Mesenchymal stem cell (in vitro differentiated cells and primary cell): ENCODE results near the gene FOXP1.

ENCODE experiments used
- DNase-seq: peaks from one replicate; pipeline ENCODE4 v3.0.0-alpha.2; 2013
- H2AFZ ChIP-seq: one replicate; pipeline ENCODE4 v1.6.1; 2013; ENCODE audit warnings: low read depth, mild to moderate bottlenecking, control low read depth, inconsistent platforms, low read length, moderate library complexity
- H2AK5ac ChIP-seq: 2 replicates; pipeline ENCODE4 v1.6.1; 2013; ENCODE audit warnings: low read length, moderate library complexity, mild to moderate bottlenecking, inconsistent platforms; ENCODE audit not compliant: severe bottlenecking
- H2BK120ac ChIP-seq: one replicate; pipeline ENCODE4 v1.6.1; 2013; ENCODE audit warnings: low read depth, mild to moderate bottlenecking, inconsistent platforms, low read length, moderate library complexity
- H2BK12ac ChIP-seq, 2 experiments: one replicate each; pipeline ENCODE4 v1.6.1; 2013; ENCODE audit warnings: inconsistent platforms in 2 of 2, low read length in 2 of 2, mild to moderate bottlenecking in 2 of 2, moderate library complexity in 2 of 2, control low read depth in 1 of 2
- H2BK15ac ChIP-seq: one replicate; pipeline ENCODE4 v1.6.1; 2013; ENCODE audit warnings: mild to moderate bottlenecking, low read depth, inconsistent platforms; ENCODE audit not compliant: poor library complexity, severe bottlenecking
- H2BK5ac ChIP-seq: 2 replicates; pipeline ENCODE4 v1.6.1; 2013; ENCODE audit warnings: low read depth, mild to moderate bottlenecking, low read length, control low read depth, inconsistent platforms; ENCODE audit not compliant: poor library complexity, severe bottlenecking
- H3K14ac ChIP-seq, 2 experiments: one replicate each; pipeline ENCODE4 v1.6.1; 2013; ENCODE audit warnings: inconsistent platforms in 2 of 2, low read length in 2 of 2, control low read depth in 1 of 2, mild to moderate bottlenecking in 1 of 2, moderate library complexity in 1 of 2
- H3K18ac ChIP-seq, 2 experiments: one replicate each; pipeline ENCODE4 v1.6.1; 2013; ENCODE audit warnings: inconsistent platforms in 2 of 2, low read length in 2 of 2, control low read depth in 1 of 2, low read depth in 1 of 2, mild to moderate bottlenecking in 1 of 2
- H3K23ac ChIP-seq, 2 experiments: one replicate each; pipeline ENCODE4 v1.6.1; 2013; ENCODE audit warnings: inconsistent platforms in 2 of 2, low read length in 2 of 2, mild to moderate bottlenecking in 2 of 2, moderate library complexity in 2 of 2, control low read depth in 1 of 2
- H3K27ac ChIP-seq: 2 replicates; pipeline ENCODE4 v1.5.1; 2013; ENCODE audit warnings: mild to moderate bottlenecking, moderate library complexity, low read length, control low read depth, inconsistent platforms; ENCODE audit not compliant: poor library complexity, severe bottlenecking
- H3K27me3 ChIP-seq, 2 experiments: 2 replicates each; pipeline versions ENCODE4 v1.6.1 to v1.7.0; 2013; ENCODE audit warnings: low read length in 2 of 2, mild to moderate bottlenecking in 2 of 2, moderate library complexity in 2 of 2, control low read depth in 1 of 2, inconsistent platforms in 1 of 2; ENCODE audit not compliant: control insufficient read depth in 1 of 2, insufficient read depth in 1 of 2
- H3K36me3 ChIP-seq, 2 experiments: 2 replicates each; pipeline versions ENCODE4 v1.6.1 to v1.7.0; 2013; ENCODE audit warnings: low read length in 2 of 2, control low read depth in 1 of 2, inconsistent platforms in 1 of 2, low read depth in 1 of 2, mild to moderate bottlenecking in 1 of 2; ENCODE audit not compliant: insufficient read depth in 2 of 2, control insufficient read depth in 1 of 2
- H3K4ac ChIP-seq, 2 experiments: one replicate each; pipeline ENCODE4 v1.6.1; 2013; ENCODE audit warnings: inconsistent platforms in 2 of 2, low read length in 2 of 2, mild to moderate bottlenecking in 2 of 2, moderate library complexity in 2 of 2, control low read depth in 1 of 2, low read depth in 1 of 2
- H3K4me1 ChIP-seq: 2 replicates; pipeline ENCODE4 v1.6.1; 2013; ENCODE audit warnings: low read depth, low read length, control low read depth; ENCODE audit not compliant: control insufficient read depth, insufficient read depth
- H3K4me2 ChIP-seq: 2 replicates; pipeline ENCODE4 v1.6.1; 2013; ENCODE audit warnings: low read length, mild to moderate bottlenecking, inconsistent platforms; ENCODE audit not compliant: poor library complexity, severe bottlenecking
- H3K4me3 ChIP-seq, 2 experiments: 2 replicates each; pipeline versions ENCODE4 v1.5.1 to v1.7.0; 2013; ENCODE audit warnings: low read length in 2 of 2, mild to moderate bottlenecking in 2 of 2, control low read depth in 1 of 2, low read depth in 1 of 2; ENCODE audit not compliant: insufficient read depth in 1 of 2
- H3K79me1 ChIP-seq: replicated peaks from 2 replicates; pipeline ENCODE4 v1.6.1; 2013; ENCODE audit warnings: mild to moderate bottlenecking, control low read depth, low read length, inconsistent platforms; ENCODE audit not compliant: poor library complexity, severe bottlenecking
- H3K9ac ChIP-seq: 2 replicates; pipeline ENCODE4 v1.7.0; 2013; ENCODE audit warnings: mild to moderate bottlenecking, low read length, moderate library complexity
- H3K9me3 ChIP-seq: 2 replicates; pipeline ENCODE4 v1.7.0; 2013; ENCODE audit warnings: mild to moderate bottlenecking, low read length; ENCODE audit not compliant: control insufficient read depth
- H4K8ac ChIP-seq: one replicate; pipeline ENCODE4 v1.6.1; 2013; ENCODE audit warnings: inconsistent platforms, mild to moderate bottlenecking, low read length, moderate library complexity
- H4K91ac ChIP-seq: one replicate; pipeline ENCODE4 v1.6.1; 2013; ENCODE audit warnings: mild to moderate bottlenecking, low read length, inconsistent platforms
- WGBS: methylation state at CpG from one replicate; pipeline ENCODE4 v1.1.7; 2013; ENCODE audit warnings: mixed read lengths; 5-methylcytosine and 5-hydroxymethylcytosine counted together

Gene FOXP1

DNA sequence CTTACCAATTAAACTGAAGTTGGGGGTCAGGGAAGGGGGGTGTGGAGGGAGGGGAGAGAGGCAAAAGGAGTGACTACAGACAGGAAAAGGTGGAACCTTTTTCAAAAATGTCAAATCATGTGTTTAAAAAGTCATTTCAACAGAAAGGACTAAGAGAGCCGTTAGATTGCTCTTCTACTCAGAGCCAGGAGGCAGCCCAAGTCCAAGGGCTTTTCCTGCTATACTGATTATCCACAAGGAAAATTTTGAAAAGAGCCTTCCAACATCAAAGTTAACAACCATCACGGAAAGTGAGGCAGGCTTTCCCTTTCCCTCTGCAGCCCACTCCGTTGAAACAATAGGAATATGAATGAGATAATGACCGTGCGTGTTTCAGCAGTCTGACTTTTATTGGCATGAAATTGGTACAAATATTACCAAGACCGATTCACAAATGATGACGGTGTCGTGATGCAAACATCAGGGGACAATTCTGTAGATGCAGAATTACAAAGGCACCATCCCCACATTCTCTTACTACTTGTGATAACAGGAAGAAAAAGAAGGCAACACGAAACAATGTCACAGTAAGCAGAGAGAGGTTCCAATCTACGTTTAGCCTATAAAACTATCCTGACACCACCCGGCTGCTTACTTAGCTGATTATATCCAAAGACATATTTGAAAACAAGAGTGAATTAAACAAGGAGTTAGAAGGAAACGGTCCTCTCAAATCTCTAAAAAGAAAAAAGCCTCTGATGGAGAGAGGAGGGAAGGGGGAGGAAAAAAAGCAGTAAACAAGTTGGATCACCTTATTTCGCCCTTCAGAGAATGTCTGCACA, 453.7 kb downstream of the FOXP1 start:
- H3K4me3 ChIP-seq: peak overlapping the region in 1 of 2 experiments; percentile 84

GRCh38 chr3:71128961-71129360, 454.6 kb downstream of the FOXP1 start:
- H2BK15ac ChIP-seq: no peak overlapping the region
- H3K9ac ChIP-seq: peak overlapping the region; percentile 97
- peaks cover 8% of the 10 kb centered on the region for H3K79me1 ChIP-seq
- H3K4me3 ChIP-seq: peak overlapping the region in 1 of 2 experiments; percentile 84
- H2AFZ ChIP-seq: no peak overlapping the region
- no peak overlapping the region for H4K8ac ChIP-seq
- no peak overlapping the region for H2BK120ac ChIP-seq
- H3K4ac ChIP-seq: no peak overlapping the region
- peak overlapping the region; percentile 27 for H2AK5ac ChIP-seq
- no peak overlapping the region for H3K14ac ChIP-seq
- no peaks in the 10 kb centered on the region for H3K36me3 ChIP-seq
- no peak overlapping the region for H2BK5ac ChIP-seq
- peak overlapping the region in 1 of 2 experiments; percentile 28 for H3K18ac ChIP-seq
- H3K27ac ChIP-seq: peak overlapping the region; percentile 43
- H3K4me1 ChIP-seq: peaks cover 10% of the 10 kb centered on the region
- no peak overlapping the region for H2BK12ac ChIP-seq
- H3K23ac ChIP-seq: no peak overlapping the region
- no peaks in the 10 kb centered on the region for H3K9me3 ChIP-seq
- H3K4me2 ChIP-seq: peak overlapping the region; percentile 62
- H3K27me3 ChIP-seq: no peaks in the 10 kb centered on the region
- 21% methylated on average over 5 of the region's 6 CpGs for WGBS
- no peak overlapping the region for H4K91ac ChIP-seq
- DNase-seq: peak; percentile 52

More for the DNA sequence above, 453.7 kb downstream of the FOXP1 start:
- H3K4ac ChIP-seq: peak overlapping the region in 1 of 2 experiments; percentile 47
- H3K27me3 ChIP-seq: no peaks in the 10 kb centered on the region
- H2BK15ac ChIP-seq: no peak overlapping the region
- H3K4me1 ChIP-seq: peaks cover 11% of the 10 kb centered on the region
- peak overlapping the region; percentile 97 for H3K9ac ChIP-seq
- H4K8ac ChIP-seq: peak overlapping the region; percentile 81
- peak overlapping the region; percentile 74 for H4K91ac ChIP-seq
- peak overlapping the region in 1 of 2 experiments; percentile 29 for H3K14ac ChIP-seq
- H2BK120ac ChIP-seq: peak overlapping the region; percentile 54
- 9% methylated on average over 9 of the region's 13 CpGs for WGBS
- H3K27ac ChIP-seq: peak overlapping the region; percentile 94
- peaks cover 6% of the 10 kb centered on the region for H3K79me1 ChIP-seq
- H3K4me2 ChIP-seq: peak overlapping the region; percentile 81
- peak overlapping the region in 1 of 2 experiments; percentile 53 for H2BK12ac ChIP-seq
- no peaks in the 10 kb centered on the region for H3K36me3 ChIP-seq
- peak overlapping the region; percentile 39 for H2BK5ac ChIP-seq
- H3K18ac ChIP-seq: peak overlapping the region; percentile 50 to 74
- no peaks in the 10 kb centered on the region for H3K9me3 ChIP-seq
- no peak overlapping the region for H2AFZ ChIP-seq
- peak; percentile 77 for DNase-seq
- H2AK5ac ChIP-seq: no peak overlapping the region
- H3K23ac ChIP-seq: no peak overlapping the region

GRCh38 chr3:71127844-71128243, 455.7 kb downstream of the FOXP1 start:
- peak overlapping the region in 1 of 2 experiments; percentile 4 for H3K18ac ChIP-seq
- no peak overlapping the region for H2BK120ac ChIP-seq
- no peak overlapping the region for H2BK15ac ChIP-seq

More at GRCh38 chr3:71127844-71128243, 455.7 kb downstream of the FOXP1 start:
- Histone ChIP-seq H3K9ac (peak overlapping the region; percentile 97), H4K91ac (no peak overlapping the region), H3K14ac (no peak overlapping the region), H3K27ac (peak overlapping the region; percentile 50), H3K4me1 (peaks cover 8% of the 10 kb centered on the region), H3K4ac (no peak overlapping the region), H3K4me3 (peak overlapping the region in 1 of 2 experiments; percentile 84), H3K9me3 (no peaks in the 10 kb centered on the region), H2AFZ (no peak overlapping the region), H2BK12ac (peak overlapping the region in 1 of 2 experiments; percentile 75), H2AK5ac (no peak overlapping the region), H3K4me2 (peak overlapping the region; percentile 29), H4K8ac (no peak overlapping the region), H3K36me3 (peaks cover 0 to 2% of the 10 kb centered on the region in 2 experiments), H3K27me3 (no peaks in the 10 kb centered on the region), H2BK5ac (no peak overlapping the region), H3K79me1 (peaks cover 14% of the 10 kb centered on the region), H3K23ac (no peak overlapping the region)
- DNase-seq: peak; percentile 64
- WGBS: 30% methylated on average over 4 of the region's 7 CpGs
